ENCODE results near the gene OTUD3. TPM values are rescaled to one million over a fixed set of nuclear protein-coding genes. Genes with fewer than 3 reads are reported as not detected.
A peak's percentile ranks its signal among the peaks of the same experiment; 100 is the strongest.

Gene OTUD3
- total and polyA plus RNA-seq, 2 of the 4 experiments (the other 2 are of a cell fraction) = 2.9 to 3.1 TPM

GRCh38 chr1:19909971-19910370, 27.8 kb downstream of the OTUD3 start:
- dilution Hi-C loops (cut with HindIII; ENCODE audit: low sequenced_read_pairs, unreplicated experiment) (no loop called here), intact Hi-C loops (cut with micrococcal nuclease) (loop anchor here (10.0 kb wide), 1 partner anchor 465 kb away; no protein-coding TSS in a partner anchor), in situ Hi-C loops (cut with MboI; ENCODE audit: low sequenced_read_pairs) (loop anchor here (10.0 kb wide), 1 partner anchor 585 kb away; no protein-coding TSS in a partner anchor)
- H3K9ac ChIP-seq (ENCODE audit: low read depth, low read length) = no peak overlapping the region
- no peak for ATAC-seq (ENCODE audit: low read depth)
- H4K20me1 ChIP-seq (ENCODE audit: insufficient read depth, low read length) = peaks cover 2% of the 10 kb centered on the region
- no peak overlapping the region for H3K4me3 ChIP-seq (ENCODE audit: insufficient read depth, low read depth, low read length)
- TF ChIP-seq SMC3 (IDR thresholded peaks at IDR 0.05; ENCODE audit: low read depth, low read length) = no peak
- TF ChIP-seq MXI1 (IDR thresholded peaks at IDR 0.05; ENCODE audit: borderline replicate concordance, low read depth, low read length) = no peak
- TF ChIP-seq ELK1 (IDR thresholded peaks at IDR 0.05; ENCODE audit: borderline replicate concordance, low read depth, low read length) = no peak
- no peak for TF ChIP-seq NFE2L2 (IDR thresholded peaks at IDR 0.05; ENCODE audit: low read depth, low read length)
- no peak for TF ChIP-seq MAFK (IDR thresholded peaks at IDR 0.05; ENCODE audit: low read depth, low read length)
- TF ChIP-seq BHLHE40 (IDR thresholded peaks at IDR 0.05; ENCODE audit: low read depth, low read length) = no peak
- TF ChIP-seq CEBPB (IDR thresholded peaks at IDR 0.05; ENCODE audit: low read depth, low read length) = no peak
- no peak for TF ChIP-seq USF2 (IDR thresholded peaks at IDR 0.05; ENCODE audit: low read depth, low read length)
- TF ChIP-seq MAZ (IDR thresholded peaks at IDR 0.05; ENCODE audit: borderline replicate concordance, low read depth, low read length) = no peak
- no peak for TF ChIP-seq CHD1 (IDR thresholded peaks at IDR 0.05; ENCODE audit: low read depth, low read length)
- TF ChIP-seq RCOR1 (IDR thresholded peaks at IDR 0.05; ENCODE audit: insufficient replicate concordance, low read length) = no peak
- no peak for TF ChIP-seq FOS (IDR thresholded peaks at IDR 0.05; ENCODE audit: low read depth, low read length)
- no peak overlapping the region for H3K4ac ChIP-seq (ENCODE audit: low read depth, low read length)
- no peak overlapping the region for H3K27ac ChIP-seq (ENCODE audit: insufficient read depth, low read length)
- no peak overlapping the region for H2BK120ac ChIP-seq (ENCODE audit: low read depth, low read length)
- no peaks in the 10 kb centered on the region for H3K9me3 ChIP-seq (ENCODE audit: control insufficient read depth, insufficient read depth, low read length)
- no peak overlapping the region for H3K4me2 ChIP-seq (ENCODE audit: low read depth, low read length)
- no peak overlapping the region for H4K5ac ChIP-seq (ENCODE audit: low read depth, low read length)
- no peaks in the 10 kb centered on the region for H3K27me3 ChIP-seq (ENCODE audit: control insufficient read depth, insufficient read depth, low read length)
- H2AK5ac ChIP-seq (ENCODE audit: low read depth, low read length) = no peak overlapping the region
- H4K8ac ChIP-seq (ENCODE audit: low read depth in 2 of 2, low read length in 2 of 2) = no peak overlapping the region
- BruUV-seq (replicated peaks) = TSS peak; percentile 26
- no peak overlapping the region for H4K91ac ChIP-seq (ENCODE audit: insufficient read depth, low read depth, low read length)
- H3K18ac ChIP-seq (ENCODE audit: low read depth, low read length) = no peak overlapping the region
- no peak overlapping the region for H2BK20ac ChIP-seq (ENCODE audit: low read depth, low read length)
- no peak overlapping the region for H3K56ac ChIP-seq (ENCODE audit: extremely low read depth, insufficient read depth, low read length)
- no peak overlapping the region for H2AK9ac ChIP-seq (replicated peaks; ENCODE audit: low read depth, low read length, poor library complexity)
- ChIA-PET CTCF (interaction anchor here (0.6 kb wide), 1 partner anchor 284 kb away, joined by 3 read pairs; no protein-coding TSS in a partner anchor), POLR2A (ENCODE audit: unreplicated experiment) (interaction anchor here (0.6 kb wide), 1 partner anchor 221 kb away, joined by 3 read pairs; no protein-coding TSS in a partner anchor)
- H3K79me1 ChIP-seq (ENCODE audit: low read depth in 1 of 2, low read length in 2 of 2) = peaks cover 0 to 4% of the 10 kb centered on the region in 2 experiments; a peak in 3 of 4 replicates
- H2BK15ac ChIP-seq (ENCODE audit: low read depth, low read length) = no peak overlapping the region
- H3K36me3 ChIP-seq (ENCODE audit: control insufficient read depth, insufficient read depth, low read length) = peaks cover 33% of the 10 kb centered on the region
- no peak overlapping the region for H2AFZ ChIP-seq (replicated peaks; ENCODE audit: low read length, poor library complexity)
- H3K4me1 ChIP-seq (ENCODE audit: control insufficient read depth, insufficient read depth, low read length) = no peaks in the 10 kb centered on the region
- DNase-seq = no peak
- WGBS, 2 experiments (ENCODE audit: extremely low coverage in 2 of 2, insufficient read length in 1 of 2) = no CpG with 5 or more reads among the region's 3 CpGs
- H3K23ac ChIP-seq (ENCODE audit: low read depth, low read length) = no peak overlapping the region
- no peaks in the 10 kb centered on the region for H3K9me1 ChIP-seq (ENCODE audit: insufficient read depth, low read length)
- H3K14ac ChIP-seq (replicated peaks; ENCODE audit: low read depth, low read length) = no peak overlapping the region
- H2BK5ac ChIP-seq (ENCODE audit: low read depth, low read length, poor library complexity, severe bottlenecking) = no peak overlapping the region

All from IMR-90 (cell line).